Stomach (tissue), 4 donors: ENCODE measurements around the gene SERPINF2.

Source experiments
- POLR2A ChIP-seq, 4 donors: fragments of 450-650 bp; IDR thresholded peaks; one replicate each; pipeline ENCODE4 v1.6.1; 2016; ENCODE audit warnings: antibody characterized with exemption in 4 of 4, control low read depth in 2 of 4, mild to moderate bottlenecking in 1 of 4, moderate library complexity in 1 of 4
- TF ChIP-seq, protein P1 (sequence below), 7 experiments: fragments of 450-650 bp in 4 of 7; fragments of 200-600 bp in 3 of 7; sonication (generic) in 3 of 7; IDR thresholded peaks; one replicate each; pipeline ENCODE4 v1.5.1; 2016 to 2019; ENCODE audit warnings: antibody characterized with exemption in 7 of 7, control low read depth in 2 of 7, mild to moderate bottlenecking in 1 of 7

DNA sequence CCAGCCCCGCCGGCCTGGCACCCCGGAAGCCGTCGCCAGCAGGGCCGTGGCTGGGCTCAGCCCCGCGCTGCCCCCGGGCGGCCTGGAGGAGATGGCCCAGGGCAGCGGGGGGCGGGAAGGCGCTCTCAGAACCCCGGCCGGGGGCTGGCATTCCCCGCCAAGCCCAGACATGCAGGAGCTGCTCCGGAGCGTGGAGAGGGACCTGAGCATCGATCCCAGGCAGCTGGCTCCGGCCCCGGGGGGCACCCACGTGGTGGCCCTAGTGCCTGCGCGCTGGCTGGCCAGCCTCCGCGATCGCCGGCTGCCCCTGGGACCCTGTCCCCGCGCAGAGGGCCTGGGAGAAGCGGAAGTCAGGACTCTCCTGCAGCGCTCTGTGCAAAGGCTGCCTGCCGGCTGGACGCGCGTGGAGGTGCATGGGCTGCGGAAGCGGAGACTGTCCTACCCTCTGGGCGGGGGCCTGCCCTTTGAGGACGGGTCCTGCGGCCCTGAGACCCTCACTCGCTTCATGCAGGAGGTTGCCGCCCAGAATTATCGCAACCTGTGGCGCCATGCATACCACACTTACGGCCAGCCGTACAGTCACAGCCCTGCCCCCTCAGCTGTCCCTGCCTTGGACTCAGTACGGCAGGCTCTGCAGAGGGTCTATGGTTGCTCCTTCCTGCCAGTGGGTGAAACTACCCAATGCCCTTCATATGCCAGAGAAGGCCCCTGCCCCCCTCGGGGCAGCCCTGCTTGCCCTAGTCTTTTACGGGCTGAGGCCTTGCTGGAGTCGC lies 17.6 kb upstream of the SERPINF2 start:
- TF ChIP-seq POLR2A (IDR thresholded peaks at IDR 0.05) = no peak
- TF ChIP-seq, protein P1, sequence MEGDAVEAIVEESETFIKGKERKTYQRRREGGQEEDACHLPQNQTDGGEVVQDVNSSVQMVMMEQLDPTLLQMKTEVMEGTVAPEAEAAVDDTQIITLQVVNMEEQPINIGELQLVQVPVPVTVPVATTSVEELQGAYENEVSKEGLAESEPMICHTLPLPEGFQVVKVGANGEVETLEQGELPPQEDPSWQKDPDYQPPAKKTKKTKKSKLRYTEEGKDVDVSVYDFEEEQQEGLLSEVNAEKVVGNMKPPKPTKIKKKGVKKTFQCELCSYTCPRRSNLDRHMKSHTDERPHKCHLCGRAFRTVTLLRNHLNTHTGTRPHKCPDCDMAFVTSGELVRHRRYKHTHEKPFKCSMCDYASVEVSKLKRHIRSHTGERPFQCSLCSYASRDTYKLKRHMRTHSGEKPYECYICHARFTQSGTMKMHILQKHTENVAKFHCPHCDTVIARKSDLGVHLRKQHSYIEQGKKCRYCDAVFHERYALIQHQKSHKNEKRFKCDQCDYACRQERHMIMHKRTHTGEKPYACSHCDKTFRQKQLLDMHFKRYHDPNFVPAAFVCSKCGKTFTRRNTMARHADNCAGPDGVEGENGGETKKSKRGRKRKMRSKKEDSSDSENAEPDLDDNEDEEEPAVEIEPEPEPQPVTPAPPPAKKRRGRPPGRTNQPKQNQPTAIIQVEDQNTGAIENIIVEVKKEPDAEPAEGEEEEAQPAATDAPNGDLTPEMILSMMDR (IDR thresholded peaks at IDR 0.05) = no peak
